Stomach smooth muscle (tissue), 2 donors: Measurements from ENCODE around the gene CT83.

ENCODE experiments used
- H3K27ac ChIP-seq: one replicate; pipeline ENCODE4 v1.7.0; 2013; ENCODE audit warnings: mild to moderate bottlenecking, low read length, inconsistent platforms
- H3K27me3 ChIP-seq, 2 donors: one replicate each; pipeline ENCODE4 v1.7.0; 2013; ENCODE audit warnings: low read length in 2 of 2; ENCODE audit not compliant: insufficient read depth in 2 of 2, control insufficient read depth in 1 of 2
- H3K36me3 ChIP-seq, 2 donors: one replicate each; pipeline ENCODE4 v1.7.0; 2013; ENCODE audit warnings: low read length in 2 of 2; ENCODE audit not compliant: control insufficient read depth in 2 of 2, insufficient read depth in 2 of 2
- H3K4me1 ChIP-seq: one replicate; pipeline ENCODE4 v1.7.0; 2013; ENCODE audit warnings: low read length; ENCODE audit not compliant: control insufficient read depth, insufficient read depth
- H3K4me3 ChIP-seq, 2 donors: one replicate each; pipeline ENCODE4 v1.7.0; 2013; ENCODE audit warnings: low read length in 2 of 2
- H3K9ac ChIP-seq, 2 donors: one replicate each; pipeline ENCODE4 v1.7.0; 2013; ENCODE audit warnings: low read length in 2 of 2, mild to moderate bottlenecking in 1 of 2
- H3K9me3 ChIP-seq, 2 donors: one replicate each; pipeline ENCODE4 v1.7.0; 2013; ENCODE audit warnings: low read length in 2 of 2; ENCODE audit not compliant: control insufficient read depth in 2 of 2
- donor health status: healthy.
- donor health status: Pancreatic carcinoma.

Gene CT83, protein sequence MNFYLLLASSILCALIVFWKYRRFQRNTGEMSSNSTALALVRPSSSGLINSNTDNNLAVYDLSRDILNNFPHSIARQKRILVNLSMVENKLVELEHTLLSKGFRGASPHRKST

DNA sequence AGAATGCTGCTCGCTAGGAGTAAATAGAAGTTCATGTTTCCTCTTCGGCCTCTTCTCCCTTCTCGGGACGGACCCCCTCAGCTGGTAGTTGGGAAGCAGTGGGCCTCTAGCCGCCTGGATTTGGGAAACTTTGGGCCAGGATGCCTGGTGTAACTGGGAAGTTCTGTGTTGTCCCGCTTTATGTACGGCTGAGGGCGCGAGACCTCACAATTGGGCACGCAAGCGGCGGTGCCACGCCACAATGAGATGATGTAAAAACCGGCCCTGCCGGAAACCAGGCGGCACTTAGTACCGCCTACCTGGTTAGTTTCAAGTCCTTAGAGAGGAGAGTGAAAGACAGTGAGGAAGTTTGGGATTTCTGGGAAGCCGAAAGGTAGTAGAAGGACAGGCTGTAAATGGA is at the start of gene CT83:
TSS of gene CT83 (minus strand) at position 155 of the 400 bp plus-strand sequence. CDS start at position 35, 120 bp downstream.
- no peaks in the 10 kb centered on the region for H3K9me3 ChIP-seq
- H3K4me1 ChIP-seq = no peaks in the 10 kb centered on the region
- no peak within 1 kb of the TSS for H3K9ac ChIP-seq
- H3K27ac ChIP-seq = no peak within 1 kb of the TSS
- no peaks in the 10 kb centered on the region for H3K27me3 ChIP-seq
- no peak within 1 kb of the TSS for H3K4me3 ChIP-seq
- no peaks in the 10 kb centered on the region for H3K36me3 ChIP-seq

DNA sequence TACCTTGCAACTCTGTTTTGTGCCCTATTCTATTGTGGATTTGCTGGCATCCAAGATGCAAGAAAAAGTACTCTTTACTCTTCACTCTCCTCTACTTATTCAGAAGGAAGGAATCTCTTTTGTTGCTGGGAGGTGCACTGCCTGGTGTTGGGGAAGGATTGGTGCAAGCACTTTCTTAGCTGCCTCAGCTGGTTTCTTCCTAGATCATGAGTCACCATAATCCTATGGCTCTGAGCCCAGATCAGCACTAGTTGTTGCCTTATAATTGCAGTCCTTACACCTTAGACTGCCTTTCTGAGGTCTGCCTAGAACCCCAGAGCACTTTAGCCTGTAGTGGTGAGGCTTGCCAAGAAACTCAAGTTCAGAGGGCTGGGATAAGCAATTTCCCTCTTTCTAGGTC is 37.0 kb upstream of the CT83 start:
- Histone ChIP-seq H3K36me3 (no peaks in the 10 kb centered on the region), H3K27ac (no peak overlapping the region), H3K4me1 (no peaks in the 10 kb centered on the region), H3K9me3 (peaks cover 0 to 3% of the 10 kb centered on the region in 2 donors), H3K27me3 (peaks cover 0 to 2% of the 10 kb centered on the region in 2 donors), H3K9ac (no peak overlapping the region), H3K4me3 (no peak overlapping the region)

DNA sequence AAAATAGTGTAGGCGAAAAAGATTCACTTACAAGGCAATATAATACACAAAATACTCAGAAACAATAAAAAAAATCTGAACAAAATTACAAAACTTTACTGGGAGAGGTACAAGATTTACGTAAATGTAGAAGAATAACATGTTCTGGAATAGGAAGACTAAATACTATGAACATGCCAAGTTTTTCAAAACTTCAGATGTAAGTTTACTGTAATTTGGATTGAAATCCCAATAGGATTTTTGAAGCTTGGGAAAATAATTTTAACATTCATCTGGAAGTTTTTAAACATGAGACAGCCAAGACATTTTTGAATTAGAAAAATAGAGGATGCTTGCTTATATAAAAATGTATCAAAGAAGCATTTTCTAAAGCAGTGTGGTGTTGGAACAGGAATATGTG is 30.5 kb upstream of the CT83 start:
- no peak overlapping the region for H3K9ac ChIP-seq
- H3K36me3 ChIP-seq = no peaks in the 10 kb centered on the region
- H3K27me3 ChIP-seq = no peaks in the 10 kb centered on the region
- H3K9me3 ChIP-seq = no peaks in the 10 kb centered on the region
- H3K4me1 ChIP-seq = no peaks in the 10 kb centered on the region
- H3K27ac ChIP-seq = no peak overlapping the region
- no peak overlapping the region for H3K4me3 ChIP-seq

DNA sequence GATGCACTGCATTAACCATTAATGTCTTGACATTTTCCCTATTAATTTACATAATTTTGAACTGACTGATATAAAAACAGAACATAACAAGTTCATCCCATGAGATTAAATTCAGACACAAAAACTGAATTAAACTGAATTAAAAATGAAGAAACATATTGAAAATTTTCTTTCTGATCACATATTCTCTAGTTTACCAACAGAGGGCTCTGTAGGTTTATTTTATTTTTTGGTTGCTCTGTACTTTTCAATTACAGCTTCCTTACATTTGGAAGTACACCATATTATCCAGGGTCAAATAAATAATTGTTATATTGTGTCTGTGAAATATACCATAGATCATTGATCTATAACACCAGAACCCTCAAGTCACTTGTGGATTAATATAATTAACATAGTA is 27.3 kb upstream of the CT83 start:
- Histone ChIP-seq H3K27me3 (no peaks in the 10 kb centered on the region), H3K9me3 (no peaks in the 10 kb centered on the region), H3K4me1 (no peaks in the 10 kb centered on the region), H3K4me3 (no peak overlapping the region), H3K36me3 (no peaks in the 10 kb centered on the region), H3K9ac (no peak overlapping the region), H3K27ac (no peak overlapping the region)

DNA sequence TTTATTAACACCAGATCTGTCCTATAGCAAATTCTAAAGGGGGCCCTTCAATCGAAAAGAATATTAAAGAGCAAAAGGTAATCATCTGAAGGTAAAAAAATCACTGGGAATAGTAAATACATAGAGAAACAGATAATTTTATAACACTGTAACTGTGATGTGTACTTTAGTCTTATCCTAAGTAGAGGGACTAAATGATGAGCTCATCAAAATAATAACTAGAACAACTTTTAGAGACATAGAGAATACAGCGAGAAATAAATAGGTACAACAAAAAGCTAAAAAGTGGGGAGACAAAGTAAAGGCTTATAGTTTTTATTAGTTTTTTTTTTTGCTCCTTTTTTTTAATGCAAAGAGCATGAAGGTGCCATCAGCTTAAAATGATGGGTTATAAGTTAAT is 17.3 kb upstream of the CT83 start:
- Histone ChIP-seq H3K4me1 (no peaks in the 10 kb centered on the region), H3K27ac (no peak overlapping the region), H3K9me3 (no peaks in the 10 kb centered on the region), H3K9ac (no peak overlapping the region), H3K27me3 (peaks cover 0 to 5% of the 10 kb centered on the region in 2 donors), H3K4me3 (no peak overlapping the region), H3K36me3 (no peaks in the 10 kb centered on the region)

DNA sequence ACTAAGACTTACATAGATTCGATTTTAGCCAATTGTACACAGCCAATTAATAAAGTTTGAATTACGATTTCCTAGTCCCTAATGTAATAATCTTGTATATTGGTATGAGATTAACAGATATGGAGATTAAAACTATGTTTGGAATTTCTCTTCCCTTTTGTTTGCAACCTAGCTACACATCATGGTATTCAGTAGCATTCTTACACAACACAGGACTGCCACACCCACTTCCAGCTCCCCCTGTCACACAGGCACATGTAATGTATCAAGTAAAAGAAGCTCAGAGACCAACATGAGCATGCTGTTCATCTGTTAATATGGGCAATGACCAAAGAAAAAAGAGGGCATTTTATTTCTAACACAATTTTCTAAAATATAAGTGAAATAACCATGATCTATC is 13.6 kb downstream of the CT83 start:
- Histone ChIP-seq H3K27me3 (no peaks in the 10 kb centered on the region), H3K9ac (no peak overlapping the region), H3K9me3 (no peaks in the 10 kb centered on the region), H3K4me1 (no peaks in the 10 kb centered on the region), H3K4me3 (no peak overlapping the region), H3K36me3 (no peaks in the 10 kb centered on the region), H3K27ac (no peak overlapping the region)

GRCh38 chrX:116436358-116436816 is 26.4 kb downstream of the CT83 start, which contains the start of gene SLC6A14:
SLC6A14 (plus strand) TSS chrX:116436606; CDS start chrX:116436710, 104 bp downstream.
- Histone ChIP-seq H3K4me3 (no peak within 1 kb of the TSS), H3K27ac (no peak within 1 kb of the TSS), H3K4me1 (no peaks in the 10 kb centered on the region), H3K27me3 (peaks cover 0 to 4% of the 10 kb centered on the region in 2 donors), H3K9ac (no peak within 1 kb of the TSS), H3K36me3 (no peaks in the 10 kb centered on the region), H3K9me3 (no peaks in the 10 kb centered on the region)

- H3K9ac ChIP-seq = no peak overlapping the region
- no peaks in the 10 kb centered on the region for H3K4me1 ChIP-seq
- H3K4me3 ChIP-seq = no peak overlapping the region
- H3K36me3 ChIP-seq = no peaks in the 10 kb centered on the region
- H3K27ac ChIP-seq = no peak overlapping the region
- peaks cover 0 to 4% of the 10 kb centered on the region in 2 donors for H3K27me3 ChIP-seq
- H3K9me3 ChIP-seq = no peaks in the 10 kb centered on the region
These were observed 27.2 kb downstream of the CT83 start for GRCh38 chrX:116435597-116435996.

DNA sequence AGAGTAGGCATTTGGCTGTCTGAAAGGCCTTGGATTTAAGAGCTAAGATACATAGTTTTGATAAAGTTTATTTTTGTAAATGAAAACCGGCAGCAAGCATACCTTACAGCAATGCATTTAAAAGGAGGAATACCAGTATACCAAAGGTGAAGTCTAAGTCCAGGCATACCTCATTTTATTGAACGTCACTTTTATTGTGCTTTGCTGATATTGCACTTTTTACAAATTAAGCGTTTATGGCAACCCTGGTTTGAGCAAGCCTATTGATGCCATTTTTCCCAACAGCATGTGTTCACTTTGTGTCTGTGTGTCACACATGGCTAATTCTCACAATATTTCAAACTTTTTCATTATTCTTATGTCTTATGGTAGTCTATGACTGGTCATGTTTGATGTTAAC is 34.8 kb downstream of the CT83 start:
- Histone ChIP-seq H3K4me3 (no peak overlapping the region), H3K9ac (no peak overlapping the region), H3K36me3 (no peaks in the 10 kb centered on the region), H3K4me1 (no peaks in the 10 kb centered on the region), H3K9me3 (no peaks in the 10 kb centered on the region), H3K27ac (no peak overlapping the region), H3K27me3 (no peaks in the 10 kb centered on the region)

- Histone ChIP-seq H3K36me3 (no peaks in the 10 kb centered on the region), H3K27ac (no peak overlapping the region), H3K9ac (no peak overlapping the region), H3K9me3 (no peaks in the 10 kb centered on the region), H3K4me1 (no peaks in the 10 kb centered on the region), H3K27me3 (no peaks in the 10 kb centered on the region), H3K4me3 (no peak overlapping the region)
These were observed 44.8 kb downstream of the CT83 start for GRCh38 chrX:116417968-116418367.

- Histone ChIP-seq H3K27ac (no peak overlapping the region), H3K9me3 (no peaks in the 10 kb centered on the region), H3K4me1 (no peaks in the 10 kb centered on the region), H3K36me3 (no peaks in the 10 kb centered on the region), H3K27me3 (no peaks in the 10 kb centered on the region), H3K9ac (no peak overlapping the region), H3K4me3 (no peak overlapping the region)
These were observed 45.6 kb downstream of the CT83 start for GRCh38 chrX:116417214-116417613.
